ENCODE measurements around the gene CAMK1D.

The CAMK1D gene

DNA sequence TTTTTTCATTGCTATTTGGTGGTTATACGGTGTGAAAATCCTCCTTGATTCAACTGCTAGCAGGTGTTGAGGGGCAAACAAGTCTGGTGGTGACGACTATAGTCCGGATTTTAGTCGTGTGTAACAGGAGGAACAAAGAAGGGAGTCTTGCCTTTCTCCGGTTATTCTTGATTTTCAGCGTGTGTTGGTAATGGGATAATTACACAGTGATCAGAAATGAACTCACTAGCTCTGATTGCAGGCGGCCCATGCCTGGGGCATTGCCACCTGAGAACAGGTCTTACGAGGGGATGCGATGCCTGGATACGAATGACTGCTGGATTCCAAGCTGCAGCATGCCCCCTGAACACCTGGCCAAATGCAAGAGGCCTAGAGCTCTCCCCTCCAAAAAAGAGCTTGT is 72.8 kb downstream of the CAMK1D start:
- DNase-seq (ENCODE audit: low read depth): no peak
- TF ChIP-seq, protein P1, sequence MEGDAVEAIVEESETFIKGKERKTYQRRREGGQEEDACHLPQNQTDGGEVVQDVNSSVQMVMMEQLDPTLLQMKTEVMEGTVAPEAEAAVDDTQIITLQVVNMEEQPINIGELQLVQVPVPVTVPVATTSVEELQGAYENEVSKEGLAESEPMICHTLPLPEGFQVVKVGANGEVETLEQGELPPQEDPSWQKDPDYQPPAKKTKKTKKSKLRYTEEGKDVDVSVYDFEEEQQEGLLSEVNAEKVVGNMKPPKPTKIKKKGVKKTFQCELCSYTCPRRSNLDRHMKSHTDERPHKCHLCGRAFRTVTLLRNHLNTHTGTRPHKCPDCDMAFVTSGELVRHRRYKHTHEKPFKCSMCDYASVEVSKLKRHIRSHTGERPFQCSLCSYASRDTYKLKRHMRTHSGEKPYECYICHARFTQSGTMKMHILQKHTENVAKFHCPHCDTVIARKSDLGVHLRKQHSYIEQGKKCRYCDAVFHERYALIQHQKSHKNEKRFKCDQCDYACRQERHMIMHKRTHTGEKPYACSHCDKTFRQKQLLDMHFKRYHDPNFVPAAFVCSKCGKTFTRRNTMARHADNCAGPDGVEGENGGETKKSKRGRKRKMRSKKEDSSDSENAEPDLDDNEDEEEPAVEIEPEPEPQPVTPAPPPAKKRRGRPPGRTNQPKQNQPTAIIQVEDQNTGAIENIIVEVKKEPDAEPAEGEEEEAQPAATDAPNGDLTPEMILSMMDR (IDR thresholded peaks at IDR 0.05; ENCODE audit: control insufficient read depth, extremely low read depth, insufficient read depth): no peak
- H3K4me3 ChIP-seq (ENCODE audit: low read depth, low read length): no peak overlapping the region

GRCh38 chr10:12423896-12424295 is 74.5 kb downstream of the CAMK1D start:
- DNase-seq (ENCODE audit: low read depth): no peak
- TF ChIP-seq, protein P1 (IDR thresholded peaks at IDR 0.05; ENCODE audit: control insufficient read depth, extremely low read depth, insufficient read depth): no peak

DNA sequence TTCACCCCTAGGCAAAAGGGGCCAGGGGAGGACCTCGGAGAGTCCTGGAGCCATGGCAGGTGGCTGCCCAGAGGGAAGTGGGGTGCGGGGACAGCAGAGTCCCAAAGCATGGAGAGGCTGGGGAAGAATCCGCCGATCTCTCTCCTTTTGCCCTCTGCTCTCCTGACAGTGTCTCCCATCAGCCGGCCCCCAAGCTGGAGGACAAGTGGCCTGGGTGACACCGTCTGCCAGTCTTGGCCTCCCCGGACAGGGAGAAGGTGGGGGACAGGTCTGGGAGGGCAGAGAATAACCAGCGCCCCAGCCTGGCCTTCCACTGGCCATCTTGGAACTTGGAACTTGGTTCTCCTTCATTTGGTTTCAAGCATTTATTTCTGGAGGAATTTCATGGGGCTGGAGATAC is 77.9 kb downstream of the CAMK1D start:
- no peak for DNase-seq (ENCODE audit: low read depth)
- TF ChIP-seq, protein P1 (IDR thresholded peaks at IDR 0.05; ENCODE audit: control insufficient read depth, extremely low read depth, insufficient read depth): no peak
- no peak overlapping the region for H3K4me3 ChIP-seq (ENCODE audit: low read depth, low read length)

More at GRCh38 chr10:12423896-12424295, 74.5 kb downstream of the CAMK1D start:
- H3K4me3 ChIP-seq (ENCODE audit: low read depth, low read length): no peak overlapping the region

DNA sequence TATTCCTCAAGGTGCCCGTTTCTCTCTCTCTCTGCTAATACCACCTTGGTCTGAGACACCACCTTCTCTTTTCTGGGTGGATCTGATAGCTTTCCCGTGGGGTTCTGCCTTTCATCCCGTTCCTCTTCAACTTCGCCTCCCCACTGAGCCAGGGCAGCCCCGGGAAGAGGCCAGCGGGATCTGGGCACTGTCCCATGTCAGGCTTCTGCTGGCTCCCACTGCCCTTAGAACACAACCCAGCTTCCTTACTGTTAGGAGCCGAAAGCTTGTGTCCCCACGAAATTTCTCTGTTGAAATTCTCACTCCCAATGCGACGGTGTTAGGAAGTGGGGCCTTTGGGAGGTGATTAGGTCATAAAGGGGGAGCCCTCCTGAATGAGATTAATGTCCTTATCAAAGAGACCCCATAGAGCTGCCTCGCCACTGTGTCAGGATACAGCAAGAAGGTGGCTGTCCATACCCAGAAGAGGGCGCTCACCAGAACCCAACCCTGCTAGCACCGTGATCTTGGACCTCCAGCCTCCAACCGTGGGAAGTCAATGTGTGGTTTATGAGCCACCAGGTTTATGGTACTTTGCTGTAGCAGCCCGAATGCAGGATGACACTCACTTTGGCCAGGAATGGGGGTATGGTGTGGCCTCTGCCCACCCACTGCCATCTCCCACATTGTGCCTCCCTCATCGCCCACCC is 79.2 kb downstream of the CAMK1D start:
- TF ChIP-seq, protein P1 (IDR thresholded peaks at IDR 0.05; ENCODE audit: control insufficient read depth, extremely low read depth, insufficient read depth): no peak
- no peak overlapping the region for H3K4me3 ChIP-seq (ENCODE audit: low read depth, low read length)
- DNase-seq (ENCODE audit: low read depth): no peak

DNA sequence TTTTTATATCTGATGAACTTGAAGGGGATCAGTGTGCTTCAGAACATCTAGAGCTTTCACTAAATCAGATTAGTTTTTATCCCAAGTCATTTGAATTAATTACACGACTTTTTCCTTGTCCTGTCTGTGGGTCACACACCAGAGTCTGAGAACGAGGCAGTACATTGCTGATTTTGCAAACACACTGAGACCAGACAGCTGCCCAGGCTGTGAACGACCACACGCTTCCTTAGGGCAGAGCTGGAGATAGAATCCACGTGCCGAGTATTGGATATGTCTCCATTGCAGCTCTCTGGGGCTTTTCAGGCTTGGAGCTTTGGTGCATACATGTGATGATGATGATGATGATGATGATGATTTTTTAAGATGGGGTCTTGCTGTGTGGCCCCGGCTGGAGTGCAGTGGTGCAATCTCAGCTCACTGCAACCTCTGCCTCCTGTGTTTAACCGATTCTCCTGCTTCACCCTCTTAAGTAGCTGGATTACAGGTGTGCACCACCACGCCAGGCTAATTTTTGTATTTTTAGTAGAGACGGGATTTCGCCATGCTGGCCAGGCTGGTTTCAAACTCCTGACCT is 81.1 kb downstream of the CAMK1D start:
- no peak for DNase-seq (ENCODE audit: low read depth)
- H3K4me3 ChIP-seq (ENCODE audit: low read depth, low read length): no peak overlapping the region
- TF ChIP-seq, protein P1 (IDR thresholded peaks at IDR 0.05; ENCODE audit: control insufficient read depth, extremely low read depth, insufficient read depth): no peak

DNA sequence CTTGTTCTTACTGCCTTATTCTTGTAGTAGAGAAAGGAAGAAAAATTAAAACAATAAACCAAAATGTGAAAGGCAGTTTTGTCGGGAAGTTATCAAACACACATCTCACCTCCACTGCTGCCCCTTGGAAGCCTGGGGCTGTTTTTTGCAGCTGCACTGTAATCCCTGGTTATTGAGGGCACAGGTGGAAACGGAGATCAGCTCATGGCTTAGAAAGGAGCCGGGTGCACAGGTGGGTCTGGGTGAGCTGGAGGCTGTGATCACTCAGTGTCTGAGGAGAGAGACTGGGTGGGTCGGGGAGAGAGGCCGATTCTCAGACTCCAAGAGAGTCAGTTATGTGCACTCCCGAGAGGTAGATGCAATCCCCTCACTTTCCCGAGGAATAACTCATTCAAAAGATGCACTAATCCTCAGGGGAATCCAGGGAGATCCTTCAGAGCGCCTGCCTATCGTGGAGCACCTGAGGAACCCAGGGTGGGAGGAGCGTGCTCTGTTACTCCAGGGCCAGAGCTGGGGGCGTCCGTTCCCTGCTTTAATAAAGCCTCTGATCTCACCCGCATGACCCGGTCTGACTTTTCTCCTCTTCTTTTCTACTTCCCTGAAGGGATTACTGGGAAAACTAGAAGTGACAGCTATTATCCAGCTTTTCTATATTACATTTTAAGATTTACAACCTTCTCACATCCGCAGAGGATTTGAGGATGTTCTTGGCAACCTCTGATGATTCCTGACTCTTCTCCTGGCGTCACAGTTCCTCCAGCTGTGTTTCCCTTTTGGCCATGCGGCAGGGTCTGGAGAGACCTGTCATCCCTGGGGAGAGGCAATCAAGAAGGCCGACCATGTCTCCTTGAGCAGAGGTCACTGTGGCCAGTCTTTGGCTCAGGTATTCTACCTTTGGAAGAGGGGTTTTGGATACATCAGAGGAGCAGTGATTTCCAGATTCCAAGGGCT is 82.1 kb downstream of the CAMK1D start:
- TF ChIP-seq, protein P1 (IDR thresholded peaks at IDR 0.05; ENCODE audit: control insufficient read depth, extremely low read depth, insufficient read depth): no peak
- DNase-seq (ENCODE audit: low read depth): no peak
- no peak overlapping the region for H3K4me3 ChIP-seq (ENCODE audit: low read depth, low read length)
